ENCODE results near the gene HCFC1. TPM values are rescaled to one million over a fixed set of nuclear protein-coding genes. Genes with fewer than 3 reads are reported as not detected.

HCFC1 gene
- total RNA-seq, 6 experiments from 2014 or later, result 15.2 to 32.5 (median 19.7) TPM

GRCh38 chrX:153953892-153954557 lies 17.6 kb downstream of the HCFC1 start:
- no peak for TF ChIP-seq POLR2A (IDR thresholded peaks at IDR 0.05)
- TF ChIP-seq, protein P1, sequence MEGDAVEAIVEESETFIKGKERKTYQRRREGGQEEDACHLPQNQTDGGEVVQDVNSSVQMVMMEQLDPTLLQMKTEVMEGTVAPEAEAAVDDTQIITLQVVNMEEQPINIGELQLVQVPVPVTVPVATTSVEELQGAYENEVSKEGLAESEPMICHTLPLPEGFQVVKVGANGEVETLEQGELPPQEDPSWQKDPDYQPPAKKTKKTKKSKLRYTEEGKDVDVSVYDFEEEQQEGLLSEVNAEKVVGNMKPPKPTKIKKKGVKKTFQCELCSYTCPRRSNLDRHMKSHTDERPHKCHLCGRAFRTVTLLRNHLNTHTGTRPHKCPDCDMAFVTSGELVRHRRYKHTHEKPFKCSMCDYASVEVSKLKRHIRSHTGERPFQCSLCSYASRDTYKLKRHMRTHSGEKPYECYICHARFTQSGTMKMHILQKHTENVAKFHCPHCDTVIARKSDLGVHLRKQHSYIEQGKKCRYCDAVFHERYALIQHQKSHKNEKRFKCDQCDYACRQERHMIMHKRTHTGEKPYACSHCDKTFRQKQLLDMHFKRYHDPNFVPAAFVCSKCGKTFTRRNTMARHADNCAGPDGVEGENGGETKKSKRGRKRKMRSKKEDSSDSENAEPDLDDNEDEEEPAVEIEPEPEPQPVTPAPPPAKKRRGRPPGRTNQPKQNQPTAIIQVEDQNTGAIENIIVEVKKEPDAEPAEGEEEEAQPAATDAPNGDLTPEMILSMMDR (IDR thresholded peaks at IDR 0.05), result no peak
- Histone ChIP-seq H3K36me3 (peaks cover 0 to 79% (median 25%) of the 10 kb centered on the region in 4 donors), H3K27me3 (no peaks in the 10 kb centered on the region), H3K9me3 (no peaks in the 10 kb centered on the region), H3K4me1 (no peaks in the 10 kb centered on the region), H3K4me3 (no peak overlapping the region), H3K27ac (no peak overlapping the region)
- ATAC-seq (peak in 1 of 4 donors; percentile 4), DNase-seq (peak in 1 of 3 donors; percentile 25)
- intact Hi-C loops (cut with DNase I), result loop anchor here in 1 of 2 donors (5.0 to 10.0 kb wide), 2 partner anchors 192 to 989 kb away; partner anchors contain the start of gene PLXNB3
- WGBS (ENCODE audit: insufficient coverage, low coverage, low lambda C conversion rate, missing lambda C conversion rate), result 55% methylated on average over 4 of the region's 33 CpGs

GRCh38 chrX:153953342-153953830 lies 18.2 kb downstream of the HCFC1 start:
- ATAC-seq (peak; percentile 64 to 82 (median 78)), DNase-seq (peak in 2 of 3 donors; percentile 62 to 72)
- intact Hi-C loops (cut with DNase I), result loop anchor here in 1 of 2 donors (5.0 to 10.0 kb wide), 2 partner anchors 191 to 989 kb away; partner anchors contain the start of gene PLXNB3
- WGBS (ENCODE audit: insufficient coverage, low coverage, low lambda C conversion rate, missing lambda C conversion rate), result 28% methylated on average over 13 of the region's 33 CpGs
- Histone ChIP-seq H3K27ac (no peak overlapping the region), H3K4me3 (no peak overlapping the region), H3K27me3 (no peaks in the 10 kb centered on the region), H3K9me3 (no peaks in the 10 kb centered on the region), H3K36me3 (peaks cover 0 to 73% (median 22%) of the 10 kb centered on the region in 4 donors), H3K4me1 (no peaks in the 10 kb centered on the region)
- TF ChIP-seq, protein P1 (IDR thresholded peaks at IDR 0.05), result peak; percentile 93 to 100 (median 97)
- no peak for TF ChIP-seq POLR2A (IDR thresholded peaks at IDR 0.05)

GRCh38 chrX:153952373-153953026 lies 19.1 kb downstream of the HCFC1 start:
- TF ChIP-seq, protein P1 (IDR thresholded peaks at IDR 0.05), result no peak
- no peak for TF ChIP-seq POLR2A (IDR thresholded peaks at IDR 0.05)
- H3K27me3 ChIP-seq, result no peaks in the 10 kb centered on the region
- H3K9me3 ChIP-seq, result no peaks in the 10 kb centered on the region
- ATAC-seq, result no peak
- peaks cover 0 to 65% (median 22%) of the 10 kb centered on the region in 4 donors for H3K36me3 ChIP-seq
- peak in 1 of 3 donors; percentile 32 for DNase-seq
- WGBS (ENCODE audit: insufficient coverage, low coverage, low lambda C conversion rate, missing lambda C conversion rate), result 81% methylated on average over 12 of the region's 32 CpGs
- no peak overlapping the region for H3K27ac ChIP-seq
- H3K4me1 ChIP-seq, result no peaks in the 10 kb centered on the region
- intact Hi-C loops (cut with DNase I), result loop anchor here in 1 of 2 donors (5.0 to 10.0 kb wide), 2 partner anchors 190 to 988 kb away; partner anchors contain the start of gene PLXNB3
- no peak overlapping the region for H3K4me3 ChIP-seq

DNA sequence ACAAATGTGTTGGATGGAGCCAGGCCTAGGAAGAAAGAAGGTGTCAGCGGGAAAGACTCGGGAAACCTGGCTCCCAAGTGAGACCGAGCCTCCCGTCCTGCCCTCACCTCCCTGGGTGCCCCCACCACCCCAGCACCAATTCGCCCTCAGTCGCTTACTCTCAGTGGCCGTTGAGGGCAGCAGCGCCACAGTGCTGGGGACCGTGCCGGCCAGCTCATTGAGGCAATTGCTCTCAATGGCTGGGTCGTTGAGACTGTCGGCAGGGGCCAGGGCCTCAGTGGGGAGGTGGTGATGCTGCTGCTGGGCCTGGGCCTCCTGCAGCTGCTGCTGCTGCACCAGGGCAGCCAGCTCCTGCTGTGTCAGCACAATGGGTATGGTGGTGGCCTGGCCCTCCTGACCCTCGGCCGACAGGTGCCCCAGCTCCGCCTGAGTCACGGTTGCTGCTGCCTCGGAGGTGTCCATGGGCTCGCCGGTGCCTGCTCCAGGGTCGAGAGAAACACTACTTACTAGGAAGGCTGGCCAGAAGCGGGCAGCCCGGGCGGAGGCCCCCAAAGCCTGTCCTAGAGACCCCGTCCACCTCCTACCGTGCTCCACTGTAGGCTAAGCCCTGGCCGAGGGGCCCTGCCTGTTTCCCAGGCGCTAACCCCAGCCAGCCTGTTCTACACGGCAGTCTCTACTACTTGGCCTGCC lies 19.8 kb downstream of the HCFC1 start:
- intact Hi-C loops (cut with DNase I), result loop anchor here in 1 of 2 donors (5.0 to 10.0 kb wide), 2 partner anchors 190 to 987 kb away; partner anchors contain the start of gene PLXNB3
- DNase-seq, result no peak
- Histone ChIP-seq H3K36me3 (peaks cover 0 to 64% (median 20%) of the 10 kb centered on the region in 4 donors), H3K4me1 (no peaks in the 10 kb centered on the region), H3K27ac (no peak overlapping the region), H3K4me3 (no peak overlapping the region), H3K27me3 (no peaks in the 10 kb centered on the region), H3K9me3 (no peaks in the 10 kb centered on the region)
- no peak for ATAC-seq
- WGBS (ENCODE audit: insufficient coverage, low coverage, low lambda C conversion rate, missing lambda C conversion rate), result 80% methylated on average over 1 of the region's 28 CpGs
- TF ChIP-seq, protein P1 (IDR thresholded peaks at IDR 0.05), result no peak
- no peak for TF ChIP-seq POLR2A (IDR thresholded peaks at IDR 0.05)

Measured in right lobe of liver (tissue), 6 donors.